Choroid plexus epithelial cell (primary cell): ENCODE results near the gene PCNA.

ENCODE experiments used
- DNase-seq: peaks from one replicate; pipeline ENCODE4 v3.0.0-alpha.2; 2010; ENCODE audit warnings: low read depth
- H3K4me3 ChIP-seq: 2 replicates; pipeline ENCODE4 v1.5.1; 2011; ENCODE audit warnings: low read depth, mild to moderate bottlenecking, control low read depth, low read length, moderate library complexity
- TF ChIP-seq, protein P1 (sequence below): conservative IDR thresholded peaks from 2 replicates; pipeline ENCODE4 v1.5.1; 2011; ENCODE audit warnings: low read depth, mild to moderate bottlenecking, control low read depth, inconsistent platforms, low read length, moderate library complexity

Gene PCNA

DNA sequence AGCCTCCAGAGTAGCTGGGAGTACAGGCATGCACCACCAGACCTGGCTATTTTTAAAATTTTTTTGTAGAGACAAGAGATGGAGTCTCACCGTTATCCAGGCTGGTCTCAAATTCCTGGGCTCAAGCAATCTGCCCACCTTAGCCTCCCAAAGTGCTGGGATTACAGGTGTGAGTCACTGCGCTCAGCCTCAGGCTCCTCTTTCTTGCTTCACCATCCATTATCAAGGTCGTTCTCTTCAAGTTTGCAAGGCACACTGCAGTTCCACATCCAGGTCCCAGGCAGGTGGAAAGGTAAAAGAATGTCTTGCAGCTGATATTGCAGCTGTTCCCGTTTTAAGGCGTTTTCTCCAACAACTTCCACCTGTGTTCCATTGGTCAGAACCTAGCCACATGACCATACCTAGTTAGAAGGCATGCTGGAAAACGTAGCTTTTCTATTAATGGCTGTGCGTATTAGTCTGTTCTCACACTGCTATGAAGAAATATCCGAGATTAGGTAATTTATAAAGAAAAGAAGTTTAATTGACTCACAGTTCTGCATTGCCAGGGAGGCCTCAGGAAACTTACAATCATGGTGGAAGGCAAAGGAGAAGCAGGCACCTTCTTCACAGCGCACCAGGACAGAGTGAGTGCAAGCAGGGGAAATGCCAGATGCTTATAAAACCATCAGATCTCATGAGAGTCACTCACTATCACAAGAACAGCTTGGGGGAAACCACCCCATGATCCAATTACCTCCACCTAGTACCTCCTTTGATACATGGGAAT is 51.7 kb downstream of the PCNA start:
- no peak overlapping the region for H3K4me3 ChIP-seq
- TF ChIP-seq, protein P1, sequence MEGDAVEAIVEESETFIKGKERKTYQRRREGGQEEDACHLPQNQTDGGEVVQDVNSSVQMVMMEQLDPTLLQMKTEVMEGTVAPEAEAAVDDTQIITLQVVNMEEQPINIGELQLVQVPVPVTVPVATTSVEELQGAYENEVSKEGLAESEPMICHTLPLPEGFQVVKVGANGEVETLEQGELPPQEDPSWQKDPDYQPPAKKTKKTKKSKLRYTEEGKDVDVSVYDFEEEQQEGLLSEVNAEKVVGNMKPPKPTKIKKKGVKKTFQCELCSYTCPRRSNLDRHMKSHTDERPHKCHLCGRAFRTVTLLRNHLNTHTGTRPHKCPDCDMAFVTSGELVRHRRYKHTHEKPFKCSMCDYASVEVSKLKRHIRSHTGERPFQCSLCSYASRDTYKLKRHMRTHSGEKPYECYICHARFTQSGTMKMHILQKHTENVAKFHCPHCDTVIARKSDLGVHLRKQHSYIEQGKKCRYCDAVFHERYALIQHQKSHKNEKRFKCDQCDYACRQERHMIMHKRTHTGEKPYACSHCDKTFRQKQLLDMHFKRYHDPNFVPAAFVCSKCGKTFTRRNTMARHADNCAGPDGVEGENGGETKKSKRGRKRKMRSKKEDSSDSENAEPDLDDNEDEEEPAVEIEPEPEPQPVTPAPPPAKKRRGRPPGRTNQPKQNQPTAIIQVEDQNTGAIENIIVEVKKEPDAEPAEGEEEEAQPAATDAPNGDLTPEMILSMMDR, result no peak
- no peak for DNase-seq

DNA sequence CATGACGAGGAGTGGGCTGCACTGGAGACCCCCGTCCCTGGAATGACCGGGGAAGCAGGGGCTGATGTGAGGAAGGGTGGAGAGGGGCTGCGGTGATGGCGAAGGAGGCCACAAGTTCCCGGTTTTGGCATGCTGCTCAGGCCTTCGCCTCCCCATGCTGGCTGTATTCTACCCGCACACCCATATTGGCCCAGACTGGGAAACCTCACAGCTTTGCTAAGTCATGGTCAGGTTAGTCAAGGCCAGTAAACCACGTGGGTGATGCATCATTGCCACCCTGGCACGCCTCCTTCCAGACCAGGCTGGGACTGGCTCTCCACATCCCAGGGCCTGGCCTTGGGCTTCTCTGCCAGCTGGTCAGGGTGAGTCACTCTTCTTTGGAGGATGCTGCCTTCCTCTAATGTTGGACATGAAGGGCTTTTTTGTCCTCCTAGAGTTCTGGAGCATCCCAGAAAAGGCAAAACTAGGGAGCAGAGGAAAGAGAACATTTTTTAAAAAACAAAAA is 53.8 kb downstream of the PCNA start:
- DNase-seq, result peak; percentile 85
- no peak overlapping the region for H3K4me3 ChIP-seq
- TF ChIP-seq, protein P1, result no peak

DNA sequence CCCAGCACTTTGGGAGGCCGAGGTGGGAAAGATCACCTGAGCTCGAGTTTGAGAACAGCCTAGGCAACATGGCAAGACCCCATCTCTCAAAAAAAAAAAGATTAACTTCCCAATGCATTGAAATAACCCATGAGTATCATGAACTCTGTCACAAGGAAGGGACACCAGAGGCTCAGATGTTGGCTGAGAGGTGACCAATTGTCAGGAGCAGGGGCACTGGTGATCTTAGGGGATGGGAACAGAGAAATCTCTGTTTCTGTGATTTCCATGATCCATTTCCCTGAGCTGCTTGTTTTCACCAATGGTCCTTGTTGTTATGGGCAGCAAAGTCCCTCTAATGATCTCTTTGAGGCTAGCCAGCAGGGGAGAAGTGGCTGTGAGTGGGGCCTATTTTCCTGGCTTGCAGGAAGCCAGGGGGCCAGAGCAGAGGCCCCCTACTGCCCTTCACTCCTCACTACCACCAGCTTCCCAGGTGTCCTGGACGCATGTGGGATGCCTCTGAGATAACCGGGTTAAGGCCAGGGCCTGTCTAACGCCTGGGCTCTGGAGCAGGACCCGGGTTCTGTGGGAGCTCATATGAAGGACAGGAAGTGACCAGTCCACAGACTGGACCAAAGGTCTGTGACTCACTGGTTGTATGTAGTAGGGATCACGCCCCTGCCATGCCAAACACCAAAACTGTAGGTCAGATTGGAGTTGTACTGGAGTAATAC is 54.4 kb downstream of the PCNA start:
- peak; percentile 36 for DNase-seq
- no peak overlapping the region for H3K4me3 ChIP-seq
- TF ChIP-seq, protein P1, result no peak
